GM19023 (cell line): ENCODE data around the gene ARSA.
"Not testable (repeated sequence)": the region's sequence is repeated elsewhere in the genome, so short reads cannot be mapped to it uniquely, and the experiment has no call there.

Source experiments
- ATAC-seq: cut with Tn5 transposase; IDR thresholded peaks from one replicate; pipeline ENCODE4 v1.9.1; 2021; ENCODE audit warnings: mild to moderate bottlenecking, moderate library complexity; ENCODE audit not compliant: unreplicated experiment

ARSA gene

DNA sequence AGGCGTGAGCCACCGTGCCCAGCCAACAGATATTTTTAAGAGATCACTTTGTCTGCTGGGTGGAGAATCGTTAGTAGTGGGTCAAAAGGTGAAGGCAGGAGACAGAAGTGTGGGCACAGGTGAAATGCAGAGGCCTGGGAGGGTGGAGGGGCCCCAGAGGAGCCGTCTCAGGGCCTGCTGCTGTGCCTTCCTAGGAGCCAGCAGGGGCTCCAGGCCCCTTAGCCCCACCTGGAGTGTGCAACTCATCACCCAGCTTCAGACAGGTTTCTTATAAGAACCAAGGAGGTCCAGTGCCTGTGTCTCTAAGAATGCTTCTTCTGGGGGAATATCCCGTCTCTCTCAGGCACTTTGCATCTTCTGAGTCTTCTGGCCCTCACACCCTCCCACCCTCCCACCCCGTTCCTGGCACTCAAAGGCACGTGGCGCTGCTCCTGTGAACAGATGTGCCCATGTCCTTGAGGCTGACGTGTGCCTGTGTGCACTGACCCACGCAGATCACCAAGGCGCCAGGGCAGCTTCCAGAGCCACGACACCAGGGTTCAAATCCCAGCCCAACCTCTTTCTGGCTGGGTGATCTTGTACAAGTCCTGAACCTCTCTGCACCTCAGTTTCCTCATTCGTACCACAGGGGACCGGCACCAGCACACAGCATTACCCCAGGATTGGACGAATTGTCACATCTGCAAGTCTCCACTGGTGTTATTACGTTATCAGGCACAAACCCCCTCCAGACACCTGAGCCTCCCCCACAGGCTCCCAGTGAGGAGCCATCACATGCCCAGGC, 3.4 kb downstream of the ARSA start:
- ATAC-seq: no peak

DNA sequence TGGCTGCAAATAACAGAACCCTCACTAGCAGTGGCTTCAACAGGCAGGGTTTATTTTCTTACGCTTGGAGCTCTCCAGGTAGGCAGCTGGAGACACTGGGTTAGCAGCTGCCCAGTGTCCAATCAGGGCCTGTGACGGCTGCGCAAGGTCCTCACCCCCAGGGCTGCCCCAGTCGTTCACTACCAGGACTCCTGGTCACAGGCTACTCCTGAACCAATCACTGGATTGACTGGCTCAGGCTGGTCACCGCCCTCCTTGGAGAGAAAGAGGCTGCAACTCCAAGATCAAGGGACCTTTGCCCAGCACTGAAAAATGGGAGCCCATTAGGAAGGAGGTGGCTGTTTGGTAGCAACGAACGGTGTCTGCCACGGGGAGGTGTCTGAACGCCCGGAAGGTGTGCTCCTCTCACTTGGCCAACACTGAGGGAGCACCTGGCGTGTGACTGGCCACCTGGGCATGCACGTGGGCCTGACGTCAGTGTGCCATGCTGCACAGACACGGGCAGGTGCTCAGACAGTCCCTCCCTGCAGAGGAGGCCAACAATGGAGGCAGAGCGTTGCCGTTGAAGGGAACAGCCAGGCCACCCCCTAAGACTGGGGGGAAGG, 5.1 kb downstream of the ARSA start:
- ATAC-seq: no peak

DNA sequence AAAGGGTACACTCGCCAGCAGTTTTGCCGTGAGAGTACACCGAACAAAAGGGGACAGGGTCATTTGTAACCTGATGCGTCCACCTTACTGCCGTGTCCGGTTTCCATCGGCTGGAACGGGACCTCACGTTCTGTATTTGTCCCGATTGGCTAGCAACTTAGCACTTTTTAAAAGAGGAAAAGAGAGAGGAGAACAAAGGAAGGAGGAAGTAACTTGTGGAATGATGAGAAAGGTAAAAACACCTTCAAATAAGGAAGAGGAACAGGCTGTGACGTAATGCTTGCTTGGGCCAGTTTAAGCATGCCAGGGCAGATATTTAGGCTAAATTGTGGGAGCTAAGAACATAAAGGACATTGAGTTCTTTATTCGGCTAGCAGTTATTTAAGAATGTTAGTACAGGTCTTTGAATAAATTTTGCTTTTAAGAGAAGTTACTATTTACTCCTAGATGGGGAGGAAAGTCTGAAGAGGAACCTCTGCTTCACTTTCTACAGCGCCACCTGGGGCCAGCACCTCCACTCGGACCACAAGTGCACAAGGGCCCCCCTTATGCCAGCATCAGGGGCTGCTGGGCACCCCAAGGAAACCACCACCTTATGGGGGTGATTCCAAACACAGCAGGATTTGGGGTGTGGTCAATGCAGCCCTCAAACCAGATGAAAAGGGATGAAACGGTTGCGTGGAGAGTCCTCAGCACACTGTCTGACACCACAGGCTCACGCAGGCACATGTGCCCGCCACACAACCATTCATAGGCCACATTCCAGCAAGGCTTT, 5.8 kb downstream of the ARSA start:
- no peak for ATAC-seq

DNA sequence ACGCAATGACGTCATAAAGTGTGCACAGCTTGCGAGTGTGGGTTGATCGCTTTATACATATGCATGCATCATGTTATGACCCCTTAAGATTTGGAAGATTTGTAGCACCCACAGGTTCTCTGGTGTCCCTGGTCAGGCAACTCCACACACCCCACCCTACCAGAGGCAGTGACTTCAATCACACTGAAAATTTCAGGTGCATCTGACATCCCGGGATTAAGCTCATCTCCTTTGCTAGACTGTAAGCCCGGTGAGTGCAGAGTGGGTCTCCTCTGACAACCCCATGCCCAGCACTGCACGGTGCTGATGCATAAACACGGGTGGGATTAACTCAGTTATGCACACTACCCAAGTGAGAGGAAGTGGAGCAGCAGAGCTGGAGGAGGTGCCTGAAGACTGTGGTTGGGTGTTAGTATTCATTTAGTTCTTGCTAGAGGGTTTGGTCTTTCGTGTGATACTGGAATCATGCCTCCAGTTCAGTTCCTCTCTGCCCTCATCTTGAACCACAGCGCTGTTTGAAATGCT, 6.5 kb downstream of the ARSA start:
- peak; percentile 43 for ATAC-seq

DNA sequence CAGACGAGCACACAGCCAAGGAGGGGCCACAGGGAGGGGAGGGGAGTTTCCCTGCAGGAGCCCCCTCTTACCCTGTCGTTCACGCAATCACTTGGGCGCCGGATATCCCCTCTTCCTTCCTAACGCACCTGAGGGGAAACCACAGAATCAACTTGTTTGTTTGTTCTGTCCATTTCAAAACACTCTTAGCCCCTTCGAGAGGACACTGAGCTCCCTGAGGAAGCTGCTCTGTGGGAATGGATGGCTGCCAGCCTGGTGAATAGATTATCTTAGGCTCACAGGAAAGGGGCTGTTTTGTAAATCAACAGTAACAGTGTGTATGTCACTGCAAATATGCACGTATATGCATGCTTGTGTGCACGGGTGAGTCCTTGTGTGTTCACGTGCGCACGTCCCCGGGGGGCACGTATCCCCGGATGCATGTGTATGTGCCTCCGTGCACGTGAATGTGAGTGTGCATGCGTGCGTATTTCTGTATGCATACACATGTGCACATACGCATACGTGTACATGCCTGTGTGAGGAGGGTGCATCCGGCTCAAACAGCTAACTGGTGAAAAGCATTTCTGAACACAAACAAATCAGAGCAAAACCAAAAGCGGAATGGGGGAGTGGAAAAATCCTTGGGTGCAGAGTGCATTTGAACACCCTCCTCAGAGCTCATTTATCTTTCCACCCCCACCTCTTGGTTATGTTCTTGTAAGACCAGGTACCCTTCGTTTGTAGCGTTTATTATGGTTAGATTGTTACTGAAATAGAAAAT, 7.2 kb downstream of the ARSA start:
- ATAC-seq: peak; percentile 47

DNA sequence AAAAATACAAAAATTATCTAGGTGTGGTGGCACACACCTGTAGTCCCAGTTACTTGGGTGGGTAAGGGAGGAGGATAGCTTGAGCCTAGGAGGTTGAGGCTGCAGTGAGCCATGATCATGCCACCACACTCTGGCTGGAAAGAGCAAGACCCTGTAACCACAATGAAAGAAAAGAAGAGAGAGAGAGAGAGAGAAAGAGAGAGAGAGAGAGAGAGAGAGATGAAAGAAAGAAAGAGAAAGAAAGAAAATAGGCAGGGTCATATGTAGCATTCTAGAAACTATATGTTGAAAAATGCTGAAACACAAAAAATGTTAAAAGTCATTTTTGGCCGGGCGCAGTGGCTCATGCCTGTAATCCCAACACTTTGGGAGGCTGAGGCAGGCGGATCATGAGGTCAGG, 13.7 kb downstream of the ARSA start:
- ATAC-seq: not testable (repeated sequence)

DNA sequence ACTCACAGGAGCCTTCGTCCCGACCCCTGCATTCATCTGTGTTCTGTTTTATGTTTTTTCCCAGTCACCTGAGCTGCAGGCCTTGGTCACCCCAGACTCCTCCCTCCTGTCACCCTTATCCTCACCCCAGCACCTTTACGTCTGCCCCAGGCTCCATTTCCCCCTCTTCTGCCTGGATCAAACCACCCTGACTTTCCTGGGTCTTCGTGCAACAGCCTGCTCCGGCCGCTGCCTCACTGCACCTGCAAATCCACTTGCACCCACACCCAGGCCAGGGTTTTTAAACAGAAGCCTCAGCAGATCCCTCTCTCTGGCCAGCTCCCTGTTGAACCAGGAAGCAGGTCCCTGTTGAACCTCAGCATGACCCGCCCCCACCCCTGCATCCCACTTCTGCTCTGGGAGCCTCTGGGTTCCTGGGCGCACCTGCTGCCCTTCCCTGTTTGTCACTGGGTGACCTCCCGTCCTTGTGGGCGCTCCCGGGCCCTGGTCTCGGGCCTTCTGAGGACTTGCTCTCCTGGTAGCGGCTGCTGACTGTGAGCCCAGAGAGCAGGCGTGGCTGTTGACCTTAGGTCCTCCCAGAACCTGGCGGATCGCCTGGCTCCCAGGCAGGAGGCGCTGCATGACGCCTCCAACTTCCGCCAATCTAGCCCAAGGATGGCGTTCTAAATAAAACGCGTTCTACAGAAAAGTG, 14.5 kb downstream of the ARSA start:
- ATAC-seq: no peak

DNA sequence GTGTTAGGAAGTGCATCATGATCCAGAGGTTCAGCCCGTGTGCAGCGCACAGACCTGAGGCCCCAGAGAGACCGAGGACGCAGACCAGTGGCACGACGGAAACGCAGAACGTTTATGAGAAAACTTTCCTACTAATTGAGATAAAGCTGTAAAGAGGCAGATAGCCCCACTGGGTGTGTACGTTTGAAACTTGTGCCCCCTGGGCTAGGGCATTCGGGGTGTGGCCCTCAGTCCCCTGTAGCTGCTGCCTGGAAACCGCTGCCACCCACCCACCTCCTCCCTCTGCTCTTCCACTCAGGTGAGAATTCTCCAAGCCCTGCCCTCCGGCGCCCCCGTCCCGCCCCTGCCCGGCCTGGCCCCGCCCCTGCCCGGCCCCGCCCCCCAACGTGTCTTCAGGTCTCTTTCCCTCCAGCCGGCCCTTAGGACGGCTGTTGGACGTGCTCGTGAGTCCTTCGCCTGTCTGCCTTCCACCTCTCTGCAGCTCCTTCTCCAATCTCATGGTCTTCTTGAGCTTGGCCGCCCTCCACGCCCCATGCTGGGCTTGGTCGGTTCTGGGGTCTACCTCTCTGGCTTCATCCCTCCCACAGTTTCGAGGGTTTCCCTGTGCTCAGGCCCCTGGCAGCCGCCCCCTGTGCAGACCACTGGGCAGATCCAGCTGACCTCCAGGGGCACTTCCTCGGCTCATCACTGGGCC, 15.3 kb downstream of the ARSA start:
- no peak for ATAC-seq

DNA sequence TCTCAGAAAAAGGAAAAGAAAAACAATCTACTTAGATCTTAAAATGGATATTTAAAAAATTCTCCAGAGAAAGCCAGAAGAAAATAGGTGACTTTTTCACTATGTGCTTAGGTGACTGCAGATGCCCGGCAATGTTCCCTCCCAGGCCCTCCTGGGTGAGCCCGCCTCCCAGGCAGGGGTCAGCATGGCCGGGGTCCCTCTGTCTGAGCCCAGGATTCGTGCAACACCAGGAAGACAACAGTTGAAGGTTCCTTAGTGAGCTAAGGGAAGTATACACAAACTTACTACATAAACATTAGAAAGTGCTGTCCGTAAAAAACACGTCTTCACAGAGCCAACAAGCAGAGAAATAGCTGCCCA, 15.8 kb downstream of the ARSA start:
- ATAC-seq: no peak

DNA sequence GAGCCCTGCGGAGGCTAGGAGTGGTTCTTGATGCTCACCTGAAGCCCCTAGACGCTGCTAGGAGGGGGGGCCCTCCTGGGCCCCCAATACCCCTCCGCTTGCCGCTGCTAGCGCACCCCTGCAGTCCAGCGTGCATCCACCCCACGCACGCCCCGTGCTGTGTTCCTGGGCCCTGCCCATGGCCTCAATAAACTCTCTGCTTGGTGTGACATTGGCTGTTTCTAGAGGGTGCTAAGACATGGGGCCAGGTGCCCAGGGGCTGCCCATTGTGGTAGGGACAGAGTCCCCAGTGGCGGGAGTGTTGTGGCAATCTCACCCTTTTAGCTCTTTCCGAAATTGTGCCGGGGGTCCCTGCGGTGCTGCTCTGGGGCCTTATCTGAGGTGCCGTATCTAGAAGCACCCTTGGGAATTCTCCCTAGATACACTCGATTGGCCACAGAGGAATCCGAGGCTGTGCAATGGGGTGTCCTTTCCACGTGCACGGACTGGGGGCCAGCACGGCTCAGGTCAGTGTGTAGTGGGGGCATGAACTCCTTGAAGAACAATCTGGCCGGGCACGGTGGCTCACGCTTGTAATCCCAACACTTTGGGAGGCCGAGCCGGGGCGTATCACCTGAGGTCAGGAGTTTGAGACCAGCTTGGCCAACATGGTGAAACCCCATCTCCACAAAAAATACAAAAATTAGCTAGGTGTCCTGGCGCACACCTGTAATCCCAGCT, 16.5 kb downstream of the ARSA start:
- no peak for ATAC-seq

DNA sequence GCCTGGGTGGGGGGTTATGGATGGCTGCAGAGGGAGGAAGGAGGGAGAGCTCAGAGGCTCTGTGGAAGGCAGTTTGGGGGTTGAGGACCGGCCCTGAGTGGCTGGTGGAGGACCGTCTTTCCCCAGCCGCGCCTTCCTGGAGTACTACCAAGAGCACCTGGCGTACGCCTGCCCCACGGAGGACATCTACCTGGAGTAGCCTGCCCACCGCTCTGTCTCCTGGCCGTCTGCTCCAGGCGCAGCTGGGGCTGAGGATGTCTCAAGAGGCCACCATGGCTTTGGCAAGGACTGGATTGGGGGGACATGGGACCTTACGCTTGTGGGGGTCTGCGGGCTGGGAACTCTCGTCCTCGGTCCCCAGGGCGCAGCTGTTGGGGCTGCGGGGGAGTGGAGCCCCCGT, 17.4 kb downstream of the ARSA start:
- ATAC-seq: no peak

DNA sequence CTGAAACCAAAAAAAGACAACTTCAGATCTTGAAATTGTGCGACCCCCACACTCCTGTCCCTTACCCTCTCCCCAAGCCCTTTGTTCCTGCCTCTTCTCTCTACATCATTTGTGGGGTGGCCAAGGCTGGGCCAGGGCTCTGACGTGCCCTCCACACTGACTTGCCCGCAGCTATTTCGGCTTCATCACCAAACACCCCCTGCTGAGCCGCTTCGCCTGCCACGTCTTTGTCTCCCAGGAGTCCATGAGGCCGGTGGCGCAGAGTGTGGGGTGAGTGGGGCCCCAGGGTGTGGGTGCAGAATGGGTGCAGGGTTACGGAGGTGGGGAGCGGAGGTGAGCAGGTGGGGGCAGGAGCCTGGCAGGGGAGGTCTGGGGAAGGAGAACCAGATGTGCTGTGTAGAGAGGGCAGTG, 17.9 kb downstream of the ARSA start:
- ATAC-seq: no peak

DNA sequence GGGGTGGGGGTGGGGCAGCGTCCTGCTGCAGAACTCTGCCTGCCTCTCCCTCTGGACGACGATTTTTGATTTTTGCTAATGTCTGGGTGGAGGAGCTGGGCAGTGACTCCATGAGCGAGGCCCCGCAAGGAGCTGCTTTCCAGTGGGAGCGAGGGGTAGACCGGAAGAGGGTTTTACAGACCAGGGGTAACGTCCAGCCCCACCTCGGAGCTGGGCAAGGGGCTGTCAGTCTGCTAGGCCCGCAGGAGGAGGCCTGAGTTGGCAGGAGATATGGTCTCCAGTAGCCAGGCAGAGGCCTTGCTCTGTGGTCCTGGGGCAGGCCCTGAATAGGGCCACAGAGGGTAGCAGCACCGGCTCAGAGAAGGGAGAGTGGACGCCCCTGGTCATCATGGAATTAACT, 18.4 kb downstream of the ARSA start:
- ATAC-seq: no peak

DNA sequence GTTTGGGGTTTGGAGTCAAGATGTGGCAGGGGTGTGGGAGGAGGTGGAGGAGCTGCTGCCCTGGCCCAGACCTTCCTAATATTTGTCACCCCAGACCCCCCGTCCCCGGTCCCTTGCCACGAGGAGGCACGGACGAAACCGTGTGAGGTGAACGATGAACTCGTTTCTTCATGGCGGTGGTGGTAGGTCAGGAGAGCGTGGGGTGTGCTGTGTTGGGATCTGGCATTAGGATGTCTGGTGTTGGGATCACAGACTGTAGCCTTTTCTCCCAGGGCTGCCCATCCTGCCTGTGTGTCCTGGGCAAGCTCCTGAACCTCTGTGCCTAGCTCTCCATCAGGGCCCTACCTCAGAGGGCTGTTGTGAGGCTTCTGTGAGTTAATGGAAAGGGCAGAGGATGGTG, 19.0 kb downstream of the ARSA start:
- no peak for ATAC-seq

DNA sequence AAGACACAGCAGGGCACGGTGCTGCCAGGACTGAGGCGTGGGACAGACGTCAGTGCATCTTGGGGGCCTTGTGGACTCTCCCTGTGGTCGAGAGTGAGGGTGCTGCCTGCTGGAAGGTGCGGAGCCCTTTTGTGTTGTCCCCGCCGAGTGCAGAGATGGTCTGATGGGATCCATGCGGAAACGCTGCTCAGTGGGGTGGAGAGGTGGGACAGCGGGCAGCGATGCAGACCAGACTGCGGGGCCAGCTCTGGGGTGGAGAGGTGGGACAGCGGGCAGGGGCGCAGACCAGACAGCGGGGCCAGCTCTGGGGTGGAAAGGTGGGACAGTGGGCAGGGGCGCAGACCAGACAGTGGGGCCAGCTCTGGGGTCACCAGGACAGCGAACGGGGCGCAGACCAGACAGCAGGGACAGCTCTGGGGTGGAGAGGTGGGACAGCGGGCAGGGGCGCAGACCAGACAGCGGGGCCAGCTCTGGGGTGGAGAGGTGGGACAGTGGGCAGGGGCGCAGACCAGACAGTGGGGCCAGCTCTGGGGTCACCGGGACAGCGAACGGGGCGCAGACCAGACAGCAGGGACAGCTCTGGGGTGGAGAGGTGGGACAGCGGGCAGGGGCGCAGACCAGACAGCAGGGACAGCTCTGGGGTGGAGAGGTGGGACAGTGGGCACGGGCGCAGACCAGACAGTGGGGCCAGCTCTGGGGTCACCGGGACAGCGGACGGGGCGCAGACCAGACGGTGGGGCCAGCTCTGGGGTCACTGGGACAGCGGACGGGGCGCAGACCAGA, 19.7 kb downstream of the ARSA start:
- ATAC-seq: not testable (repeated sequence)

DNA sequence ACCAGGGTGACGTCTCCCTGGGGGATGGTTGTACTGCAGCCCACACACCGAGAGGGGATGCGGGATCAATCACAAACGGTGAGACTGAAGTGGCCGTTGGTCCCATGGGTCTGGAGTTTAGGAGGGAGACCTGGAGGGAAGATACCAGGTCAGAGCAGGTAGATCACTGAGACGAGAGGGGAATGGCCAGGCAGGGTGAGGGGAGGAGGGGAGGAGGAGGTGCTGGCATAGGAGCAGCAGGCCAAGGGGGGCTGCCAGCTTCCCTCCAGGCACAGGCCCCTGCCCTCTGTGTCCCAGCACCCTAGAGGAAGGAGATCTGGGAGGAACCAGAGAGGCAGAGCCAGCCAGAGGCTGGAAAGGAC, 20.3 kb downstream of the ARSA start:
- ATAC-seq: no peak

DNA sequence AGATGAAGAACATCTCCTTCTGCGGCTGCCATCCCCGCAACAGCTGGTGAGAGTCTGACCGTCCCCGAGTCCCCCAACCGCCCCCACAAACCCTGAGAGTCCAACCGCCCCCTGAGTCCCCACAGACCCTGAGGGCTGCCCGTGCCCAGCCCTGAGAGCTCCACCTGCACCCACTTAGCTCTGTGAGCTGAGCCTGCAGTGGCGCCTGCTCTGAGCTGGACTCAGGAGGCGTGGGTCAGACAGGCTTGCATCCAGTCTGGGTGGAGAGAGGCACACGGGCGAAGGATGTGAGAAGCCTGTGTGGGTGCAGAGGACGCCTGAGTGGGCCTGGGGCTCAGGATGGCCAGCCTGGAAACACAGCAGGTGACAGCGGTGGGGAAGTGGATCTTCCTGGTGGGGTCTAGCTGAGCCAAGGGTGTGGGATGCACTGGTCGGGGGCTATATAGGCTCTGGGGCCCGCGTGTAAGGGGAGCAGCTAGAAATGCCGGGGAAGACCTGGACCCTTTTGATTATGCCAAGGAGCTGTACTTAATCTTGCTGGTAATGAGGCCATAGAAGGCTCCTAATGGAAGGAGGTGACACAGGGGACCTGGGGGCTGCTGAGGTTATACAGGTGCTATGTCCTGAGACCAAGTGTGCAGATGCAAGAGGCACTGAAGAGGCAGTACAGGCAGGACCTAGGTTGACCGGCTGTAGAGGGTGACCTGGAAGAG, 20.9 kb downstream of the ARSA start:
- no peak for ATAC-seq
